SJSA1 (cell line): ENCODE results near the gene TDRD7. TPM values are rescaled to one million over a fixed set of nuclear protein-coding genes. Genes with fewer than 3 reads are reported as not detected.
"Not testable (repeated sequence)": the region's sequence is repeated elsewhere in the genome, so short reads cannot be mapped to it uniquely, and the experiment has no call there.

Experiments used
- DNase-seq, 2 experiments: peaks; one replicate each; pipeline ENCODE4 v3.0.0-alpha.2; 2015 to 2020; ENCODE audit warnings: low spot score in 2 of 2, low read depth in 1 of 2
- H3K27ac ChIP-seq: fragments of 250-450 bp; sonication (Bioruptor Pico); 2 replicates; pipeline ENCODE4 v1.5.1; 2020; ENCODE audit warnings: mild to moderate bottlenecking, moderate library complexity
- H3K27me3 ChIP-seq: fragments of 250-450 bp; sonication (Bioruptor Pico); replicated peaks from 2 replicates; pipeline ENCODE4 v1.5.1; 2020; ENCODE audit warnings: mild to moderate bottlenecking, moderate library complexity
- H3K36me3 ChIP-seq: fragments of 250-450 bp; sonication (Bioruptor Pico); 2 replicates; pipeline ENCODE4 v1.5.1; 2020; ENCODE audit warnings: mild to moderate bottlenecking
- H3K4me1 ChIP-seq: fragments of 250-450 bp; sonication (Bioruptor Pico); replicated peaks from 2 replicates; pipeline ENCODE4 v1.6.1; 2021; ENCODE audit warnings: mild to moderate bottlenecking
- H3K4me3 ChIP-seq: fragments of 250-450 bp; sonication (Bioruptor Pico); 2 replicates; pipeline ENCODE4 v1.5.1; 2020; ENCODE audit warnings: mild to moderate bottlenecking
- H3K9me3 ChIP-seq: fragments of 250-450 bp; sonication (Bioruptor Pico); replicated peaks from 2 replicates; pipeline ENCODE4 v1.5.1; 2020; ENCODE audit warnings: mild to moderate bottlenecking
- total RNA-seq: library from RNA; depleted of rRNA; stranded (reverse); fragments of >200 nt; shearing (Covaris generic); gene quantifications from 2 replicates; pipeline ENCODE4 v1.2.3, GENCODE V29; 2014

The TDRD7 gene
- total RNA-seq, 1 experiment from 2014 or later: 5.3 TPM

- not testable (repeated sequence) for H3K4me3 ChIP-seq, DNase-seq, H3K27me3 ChIP-seq, H3K4me1 ChIP-seq, H3K9me3 ChIP-seq, H3K36me3 ChIP-seq, H3K27ac ChIP-seq
Measured at GRCh38 chr9:97456841-97457240, 44.9 kb downstream of the TDRD7 start.

DNA sequence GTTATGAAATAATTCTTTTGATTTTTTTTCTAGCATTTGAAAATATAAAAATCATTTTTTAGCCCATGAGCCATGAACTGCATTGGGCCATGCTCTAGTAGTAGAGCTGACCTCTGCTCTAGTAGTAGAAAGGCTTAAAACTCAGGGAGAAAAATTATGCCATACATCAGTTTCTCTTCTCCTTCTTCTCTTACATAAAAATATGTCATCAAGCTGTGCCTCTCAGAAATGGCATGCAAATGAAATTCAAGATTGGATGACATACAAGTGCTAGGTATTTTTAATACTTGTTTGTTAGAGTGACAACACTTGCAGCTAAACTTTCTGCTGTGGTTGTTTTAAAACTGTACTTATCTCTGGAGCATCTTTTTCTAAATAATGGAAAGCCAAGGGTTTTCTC lies 47.4 kb downstream of the TDRD7 start:
- Histone ChIP-seq H3K9me3 (no peaks in the 10 kb centered on the region), H3K4me3 (no peak overlapping the region), H3K27ac (no peak overlapping the region), H3K36me3 (no peaks in the 10 kb centered on the region), H3K4me1 (no peaks in the 10 kb centered on the region), H3K27me3 (no peaks in the 10 kb centered on the region)
- no peak for DNase-seq

DNA sequence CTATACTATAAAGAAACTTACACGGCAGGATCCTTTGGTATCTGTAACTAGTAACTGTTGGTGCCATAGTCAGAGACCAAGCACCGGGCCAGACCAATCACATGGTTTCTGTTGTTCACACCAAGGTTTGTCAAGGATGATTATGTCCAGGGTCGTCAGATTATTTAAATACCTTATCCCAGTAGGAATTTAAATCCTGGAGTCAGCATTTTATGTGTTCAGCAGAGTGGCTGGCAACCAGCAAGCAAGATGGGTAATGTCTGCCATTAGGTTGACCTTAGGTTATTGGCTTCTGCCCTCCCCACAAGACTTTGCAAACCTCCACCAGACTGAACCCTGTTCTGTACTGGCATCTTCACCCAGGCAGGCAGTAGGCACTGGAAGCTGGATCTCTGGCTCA lies 50.3 kb downstream of the TDRD7 start:
- H3K27ac ChIP-seq: no peak overlapping the region
- no peak overlapping the region for H3K4me3 ChIP-seq
- H3K4me1 ChIP-seq: no peaks in the 10 kb centered on the region
- no peaks in the 10 kb centered on the region for H3K36me3 ChIP-seq
- H3K9me3 ChIP-seq: no peaks in the 10 kb centered on the region
- no peak for DNase-seq
- H3K27me3 ChIP-seq: no peaks in the 10 kb centered on the region

DNA sequence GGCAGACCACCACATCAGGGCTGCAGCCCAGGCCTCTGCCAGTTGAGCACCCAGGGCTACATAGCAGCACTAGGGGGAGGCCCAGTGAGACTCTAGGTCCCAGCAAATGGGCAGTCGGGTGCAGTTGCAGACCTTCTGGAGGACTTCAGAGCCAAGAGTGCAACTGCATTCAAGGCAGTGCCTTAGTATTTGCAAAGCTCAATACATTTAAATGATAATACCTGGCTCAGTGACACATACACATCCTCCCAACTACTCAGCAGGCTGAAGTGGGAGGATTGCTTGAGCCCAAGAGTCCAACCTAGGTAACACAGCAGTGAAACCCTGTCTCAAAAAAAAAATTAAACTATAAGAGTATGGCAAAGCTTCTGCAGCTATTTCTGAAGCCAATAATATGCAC lies 51.0 kb downstream of the TDRD7 start:
- H3K27ac ChIP-seq: no peak overlapping the region
- no peaks in the 10 kb centered on the region for H3K27me3 ChIP-seq
- no peaks in the 10 kb centered on the region for H3K4me1 ChIP-seq
- H3K4me3 ChIP-seq: no peak overlapping the region
- no peaks in the 10 kb centered on the region for H3K36me3 ChIP-seq
- H3K9me3 ChIP-seq: no peaks in the 10 kb centered on the region
- no peak for DNase-seq

DNA sequence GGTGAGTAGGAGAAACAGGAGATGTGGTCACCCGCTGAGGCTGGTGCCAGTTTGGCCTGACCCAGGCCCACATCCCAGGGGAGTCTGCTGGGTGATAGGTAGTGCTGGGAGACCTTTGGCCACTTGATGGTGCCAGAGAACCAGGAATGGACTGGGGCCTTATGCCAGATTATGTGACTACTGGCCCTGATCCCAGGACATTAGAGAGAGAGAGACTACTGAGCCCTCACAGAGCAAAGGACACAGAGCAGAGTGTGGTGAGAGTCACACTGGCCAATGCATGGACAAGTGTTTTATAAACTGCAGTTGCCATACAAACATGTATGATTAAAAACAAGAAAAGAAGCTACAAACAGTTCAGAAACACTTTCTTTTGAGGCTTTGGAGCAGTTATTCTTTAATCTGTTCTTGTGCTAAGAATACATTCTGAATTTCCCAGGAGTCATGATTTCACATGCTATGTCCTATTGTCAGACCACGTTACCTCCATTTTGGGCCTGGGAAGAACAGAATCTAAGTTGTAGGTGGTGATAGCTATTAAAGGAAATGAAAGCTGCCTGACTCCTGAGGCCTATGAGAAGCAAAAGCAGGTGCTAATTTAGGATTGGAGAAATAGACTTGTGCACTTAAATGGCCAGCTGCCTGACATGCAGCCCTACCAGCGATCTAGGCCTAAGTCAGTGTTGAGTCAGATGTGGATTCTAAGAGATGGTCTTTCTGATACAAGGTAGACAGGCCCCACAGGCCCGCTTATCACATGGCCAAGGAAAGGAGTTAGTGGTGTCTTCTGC lies 57.0 kb downstream of the TDRD7 start:
- Histone ChIP-seq H3K36me3 (no peaks in the 10 kb centered on the region), H3K4me1 (no peaks in the 10 kb centered on the region), H3K4me3 (no peak overlapping the region), H3K27ac (no peak overlapping the region), H3K27me3 (no peaks in the 10 kb centered on the region), H3K9me3 (no peaks in the 10 kb centered on the region)
- DNase-seq: peak; percentile 33 to 51

DNA sequence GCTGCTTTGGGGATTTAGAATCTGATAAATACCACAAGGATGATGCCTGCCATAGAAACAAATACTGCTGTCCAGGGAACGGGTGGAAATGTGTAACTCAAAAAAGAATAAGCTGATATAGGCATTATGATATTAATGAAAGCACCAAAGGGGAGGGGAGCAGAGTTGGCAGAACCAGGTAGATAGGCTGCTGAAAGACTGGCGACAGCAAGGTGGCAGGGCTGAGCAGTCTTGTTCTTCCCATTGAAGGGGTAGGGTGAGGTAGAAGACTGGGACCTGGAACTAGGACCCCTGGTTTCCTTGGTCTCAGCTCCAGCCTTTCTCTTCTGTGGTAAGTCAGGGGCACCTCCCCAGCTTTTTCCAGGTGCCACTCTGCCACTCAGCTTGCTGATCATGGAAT lies 58.2 kb downstream of the TDRD7 start:
- no peaks in the 10 kb centered on the region for H3K36me3 ChIP-seq
- no peaks in the 10 kb centered on the region for H3K9me3 ChIP-seq
- no peaks in the 10 kb centered on the region for H3K27me3 ChIP-seq
- no peak overlapping the region for H3K27ac ChIP-seq
- DNase-seq: no peak
- no peaks in the 10 kb centered on the region for H3K4me1 ChIP-seq
- no peak overlapping the region for H3K4me3 ChIP-seq

DNA sequence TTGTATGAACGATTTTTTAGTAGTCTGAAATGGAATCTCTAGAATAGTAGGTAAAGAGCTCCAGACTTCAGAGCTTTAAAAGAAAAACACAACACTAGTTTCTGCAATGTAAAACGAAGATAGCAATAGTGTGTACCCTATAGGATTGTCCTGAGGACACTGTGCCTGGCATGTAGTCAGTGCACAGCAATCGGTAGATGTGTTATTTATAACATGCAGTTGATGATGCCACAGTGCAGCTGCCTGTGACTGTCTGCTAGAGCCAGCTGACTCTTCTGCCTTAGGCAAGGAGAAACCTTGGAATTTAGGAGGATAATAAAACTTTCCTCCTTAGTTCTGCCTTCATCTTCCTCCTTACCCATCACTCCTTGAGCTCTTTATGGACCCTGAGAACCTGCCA lies 61.8 kb downstream of the TDRD7 start:
- no peaks in the 10 kb centered on the region for H3K4me1 ChIP-seq
- DNase-seq: no peak
- no peak overlapping the region for H3K4me3 ChIP-seq
- no peaks in the 10 kb centered on the region for H3K27me3 ChIP-seq
- no peaks in the 10 kb centered on the region for H3K9me3 ChIP-seq
- no peak overlapping the region for H3K27ac ChIP-seq
- no peaks in the 10 kb centered on the region for H3K36me3 ChIP-seq

DNA sequence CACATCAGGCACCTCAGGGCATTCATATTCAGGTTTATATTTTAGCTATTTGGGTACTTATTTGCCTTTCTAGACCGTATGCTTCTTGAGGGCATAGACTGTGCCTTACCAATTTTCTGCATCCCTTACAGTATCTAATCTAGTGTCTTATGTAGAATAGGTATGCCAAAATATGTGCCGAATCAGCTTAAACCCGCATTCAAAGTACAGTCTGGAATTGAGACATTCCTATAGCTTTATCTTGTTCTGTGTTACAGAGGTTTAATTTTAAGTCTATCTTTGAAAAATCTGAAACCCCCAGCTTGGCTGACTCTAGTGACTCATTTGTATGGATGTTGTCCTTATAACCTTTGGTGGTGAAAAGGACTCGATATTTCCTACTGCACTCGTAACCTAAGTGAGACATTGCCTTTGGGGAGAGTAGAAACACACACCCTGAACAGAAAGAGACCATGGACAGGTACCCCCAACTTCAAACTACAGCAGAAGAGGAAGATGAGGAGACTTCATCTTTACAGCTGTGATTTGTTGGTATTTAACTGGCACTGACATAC lies 62.6 kb downstream of the TDRD7 start:
- H3K36me3 ChIP-seq: no peaks in the 10 kb centered on the region
- H3K27me3 ChIP-seq: no peaks in the 10 kb centered on the region
- H3K27ac ChIP-seq: no peak overlapping the region
- no peaks in the 10 kb centered on the region for H3K4me1 ChIP-seq
- no peak overlapping the region for H3K4me3 ChIP-seq
- H3K9me3 ChIP-seq: no peaks in the 10 kb centered on the region
- no peak for DNase-seq

GRCh38 chr9:97475059-97475458 lies 63.2 kb downstream of the TDRD7 start:
- H3K4me1 ChIP-seq: no peaks in the 10 kb centered on the region
- no peaks in the 10 kb centered on the region for H3K27me3 ChIP-seq
- H3K4me3 ChIP-seq: no peak overlapping the region
- no peaks in the 10 kb centered on the region for H3K36me3 ChIP-seq
- H3K27ac ChIP-seq: no peak overlapping the region
- no peak for DNase-seq
- H3K9me3 ChIP-seq: no peaks in the 10 kb centered on the region

GRCh38 chr9:97478301-97478981 lies 66.5 kb downstream of the TDRD7 start:
- no peaks in the 10 kb centered on the region for H3K36me3 ChIP-seq
- H3K9me3 ChIP-seq: no peaks in the 10 kb centered on the region
- H3K27ac ChIP-seq: no peak overlapping the region
- DNase-seq: no peak
- no peaks in the 10 kb centered on the region for H3K27me3 ChIP-seq
- no peaks in the 10 kb centered on the region for H3K4me1 ChIP-seq
- H3K4me3 ChIP-seq: no peak overlapping the region

GRCh38 chr9:97479496-97480159 lies 67.7 kb downstream of the TDRD7 start:
- H3K27ac ChIP-seq: no peak overlapping the region
- no peaks in the 10 kb centered on the region for H3K27me3 ChIP-seq

DNA sequence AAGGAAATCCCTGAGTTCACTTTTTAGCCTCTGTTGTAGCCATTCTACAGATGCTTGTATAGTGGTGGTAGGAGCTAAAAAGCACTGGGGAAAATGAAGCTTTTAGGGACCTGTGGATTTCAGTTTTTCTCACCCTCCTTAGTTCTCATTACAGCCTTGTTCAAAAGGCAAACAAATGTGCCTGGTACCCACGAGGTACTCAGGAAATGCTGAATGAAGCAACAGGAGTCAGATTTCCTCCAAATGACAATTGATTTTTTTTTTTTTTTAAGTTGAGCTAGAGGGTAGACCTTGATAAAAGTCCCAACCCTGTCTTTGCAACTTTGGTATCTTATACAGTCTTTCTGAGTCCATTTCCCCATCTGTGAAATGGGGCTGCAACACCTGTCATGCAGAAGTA lies 68.3 kb downstream of the TDRD7 start:
- no peak overlapping the region for H3K4me3 ChIP-seq
- no peaks in the 10 kb centered on the region for H3K4me1 ChIP-seq
- no peaks in the 10 kb centered on the region for H3K36me3 ChIP-seq
- H3K27ac ChIP-seq: no peak overlapping the region
- DNase-seq: no peak
- H3K27me3 ChIP-seq: no peaks in the 10 kb centered on the region
- no peaks in the 10 kb centered on the region for H3K9me3 ChIP-seq

More at GRCh38 chr9:97479496-97480159, 67.7 kb downstream of the TDRD7 start:
- Histone ChIP-seq H3K36me3 (no peaks in the 10 kb centered on the region), H3K9me3 (no peaks in the 10 kb centered on the region), H3K4me1 (no peaks in the 10 kb centered on the region), H3K4me3 (no peak overlapping the region)
- no peak for DNase-seq

- H3K27me3 ChIP-seq: no peaks in the 10 kb centered on the region
- H3K4me3 ChIP-seq: no peak overlapping the region
- H3K27ac ChIP-seq: no peak overlapping the region
- H3K4me1 ChIP-seq: no peaks in the 10 kb centered on the region
- H3K9me3 ChIP-seq: no peaks in the 10 kb centered on the region
- H3K36me3 ChIP-seq: no peaks in the 10 kb centered on the region
- DNase-seq: no peak
Measured at GRCh38 chr9:97480749-97481148, 68.9 kb downstream of the TDRD7 start.

DNA sequence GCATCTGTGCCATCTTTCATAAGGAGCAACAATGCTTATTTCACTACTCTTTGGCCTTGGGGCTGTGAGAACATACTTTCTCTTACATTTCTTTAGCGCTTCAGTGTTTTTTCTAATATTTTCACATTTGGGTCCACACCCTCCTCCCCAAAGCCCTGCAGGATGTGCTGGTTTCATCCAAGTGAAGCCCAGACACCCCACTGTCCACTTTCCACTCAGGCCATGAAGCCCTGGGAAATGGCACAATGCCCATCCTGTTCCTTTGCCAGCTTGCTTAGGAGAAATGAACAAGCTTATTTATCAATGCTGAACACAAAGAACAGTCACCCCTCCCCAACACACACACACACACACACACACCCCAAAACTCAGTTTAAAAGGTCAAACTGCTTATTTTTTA lies 72.2 kb downstream of the TDRD7 start:
- no peak overlapping the region for H3K4me3 ChIP-seq
- no peaks in the 10 kb centered on the region for H3K9me3 ChIP-seq
- H3K36me3 ChIP-seq: no peaks in the 10 kb centered on the region
- no peak overlapping the region for H3K27ac ChIP-seq
- no peaks in the 10 kb centered on the region for H3K27me3 ChIP-seq
- DNase-seq: no peak
- H3K4me1 ChIP-seq: no peaks in the 10 kb centered on the region
